Stimulated activated CD4-positive, alpha-beta T cell treated with anti-CD3 and anti-CD28 coated beads, Interleukin-1b, Interleukin-23, amount 100 ng/mL, for 24 hours (primary cell): ENCODE measurements around the gene RNF41.
"Not testable (repeated sequence)": the region's sequence is repeated elsewhere in the genome, so short reads cannot be mapped to it uniquely, and the experiment has no call there.

Experiments used
- DNase-seq, 4 experiments: peaks; one replicate each; pipeline ENCODE4 v3.0.0-alpha.2; 2020; ENCODE audit warnings: low read depth in 4 of 4, low spot score in 1 of 4

Gene RNF41

GRCh38 chr12:56172839-56173238 is 48.9 kb downstream of the RNF41 start:
- DNase-seq, result no peak

GRCh38 chr12:56169229-56169759 is 52.4 kb downstream of the RNF41 start:
- no peak for DNase-seq

DNA sequence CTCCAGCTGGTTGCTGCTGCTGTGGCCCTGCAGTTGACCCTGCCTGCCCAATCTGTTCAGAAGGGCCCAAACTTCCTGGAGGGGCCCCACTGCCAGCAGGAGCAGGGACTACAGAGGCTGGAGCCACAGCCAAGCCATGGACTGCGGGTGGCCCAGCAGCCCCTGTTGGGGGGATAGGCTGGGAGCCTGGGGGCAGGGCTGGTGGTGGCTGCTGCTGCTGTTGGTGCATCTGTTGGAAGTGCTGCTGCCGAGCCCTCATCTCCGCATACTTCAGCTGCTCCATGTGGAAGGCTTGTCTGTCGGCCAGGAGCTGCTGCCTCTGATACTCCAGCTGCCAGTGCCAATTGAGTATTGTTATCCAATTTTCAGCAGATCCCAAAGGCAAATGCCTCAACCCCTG is 56.4 kb downstream of the RNF41 start:
- DNase-seq, result no peak

GRCh38 chr12:56164345-56164729 is 57.4 kb downstream of the RNF41 start:
- DNase-seq, result no peak

DNA sequence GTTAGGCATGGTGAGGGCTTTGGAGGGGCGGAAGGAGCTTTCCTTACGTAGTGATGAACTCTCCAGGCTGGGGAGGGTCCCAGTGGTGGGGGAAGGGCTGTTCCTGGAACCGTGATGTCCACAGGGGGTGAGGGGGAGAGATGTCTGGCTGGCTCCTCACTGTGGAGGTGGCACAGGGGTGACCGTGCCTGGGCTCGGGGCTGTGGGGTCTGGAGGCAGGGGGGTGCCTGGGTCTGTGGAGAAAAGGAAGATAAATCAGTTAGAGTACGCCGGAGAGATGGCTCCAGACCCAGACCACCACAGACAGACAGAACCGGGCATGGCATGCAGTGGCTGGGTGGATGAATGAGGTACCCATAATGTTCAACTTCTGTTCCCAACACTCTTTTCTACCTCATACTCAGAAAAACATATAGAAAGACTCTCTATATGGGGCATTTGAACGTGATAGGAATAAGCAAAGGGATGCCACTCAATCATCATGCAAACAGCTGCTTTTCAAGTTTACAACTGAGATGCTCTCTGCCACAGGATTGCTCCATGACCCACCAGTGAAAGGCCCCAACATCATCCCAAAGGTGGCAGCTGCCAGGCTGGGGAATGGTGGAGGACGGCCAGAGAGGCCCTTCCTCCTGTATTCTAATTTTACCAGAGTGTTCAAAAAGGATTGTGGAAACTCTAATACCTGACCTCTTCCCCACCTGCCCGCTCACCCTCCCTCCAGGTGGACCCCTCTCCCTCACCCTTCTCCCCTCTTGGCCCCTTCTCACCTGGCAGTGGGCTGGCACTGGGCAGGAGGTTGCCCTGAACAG is 58.0 kb downstream of the RNF41 start:
- DNase-seq, result no peak

DNA sequence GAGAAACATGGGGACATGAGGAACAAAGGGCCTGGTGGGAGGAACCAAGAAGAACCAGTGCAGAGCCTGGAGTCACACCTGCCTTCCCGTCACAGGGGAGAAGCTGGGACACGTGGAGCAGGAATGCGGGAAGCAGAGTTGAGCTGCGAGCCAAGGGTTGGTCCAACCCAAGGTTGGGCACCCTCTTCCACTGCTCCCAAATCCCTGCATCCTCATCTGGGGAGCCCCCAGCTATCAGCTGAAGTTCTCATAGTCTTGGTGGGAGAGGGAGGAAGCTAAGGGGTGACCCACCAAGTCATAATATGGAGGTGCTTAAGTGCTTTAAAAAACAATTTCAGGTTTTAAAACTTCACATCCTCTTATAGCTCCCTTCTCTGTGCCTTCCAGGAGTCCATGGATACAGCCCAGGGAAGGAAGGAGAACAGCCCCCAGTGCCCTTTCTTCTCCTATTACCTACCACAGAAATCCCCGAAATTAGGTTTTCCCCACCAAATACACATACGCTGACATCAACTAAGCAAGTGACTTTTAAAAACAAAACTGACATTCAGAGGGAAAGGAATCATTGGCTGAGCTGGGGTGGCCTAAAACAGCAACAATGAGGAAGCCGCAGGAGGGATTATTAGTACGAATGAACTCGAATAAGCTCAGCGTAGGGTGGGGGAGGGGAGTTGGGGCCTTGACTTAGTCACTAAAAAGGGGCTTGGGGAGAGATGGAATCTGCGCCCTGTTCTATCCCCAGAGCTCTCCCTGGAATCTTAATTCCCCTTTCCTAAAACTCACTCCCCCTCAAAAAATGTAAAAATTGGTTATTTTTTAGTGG is 59.0 kb downstream of the RNF41 start:
- DNase-seq, result no peak

DNA sequence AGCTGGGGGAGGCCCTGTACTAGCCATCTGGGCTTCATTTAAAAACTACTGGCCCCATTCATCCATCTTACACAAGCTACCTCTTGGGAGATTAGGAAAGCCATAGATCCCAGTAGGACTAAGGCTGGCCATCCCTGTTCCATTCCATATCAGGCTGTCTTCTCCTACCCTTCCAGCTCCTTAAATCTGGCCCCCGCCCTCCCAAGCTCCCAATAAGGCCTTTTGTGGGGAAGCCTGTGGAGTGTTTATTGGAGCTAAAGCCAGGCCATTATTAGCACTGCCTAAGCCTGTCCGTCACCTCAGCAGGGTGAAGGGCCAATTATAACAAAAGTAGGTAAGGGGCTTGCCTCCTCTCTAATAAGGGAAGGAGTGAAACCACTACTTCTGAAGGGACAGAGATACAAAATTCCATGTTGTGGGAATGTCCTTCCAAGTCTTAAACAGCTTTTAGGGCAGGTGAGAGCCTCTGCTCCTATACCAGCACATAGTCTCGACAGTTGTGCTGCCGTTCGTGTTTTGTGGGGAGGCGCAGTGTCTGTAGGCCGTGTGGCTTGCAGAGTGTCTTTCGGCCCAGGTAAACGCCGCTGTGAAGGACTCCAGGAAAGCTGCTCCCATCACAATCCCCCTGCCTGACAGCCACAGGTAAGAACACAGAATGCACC is 59.9 kb downstream of the RNF41 start:
- no peak for DNase-seq

DNA sequence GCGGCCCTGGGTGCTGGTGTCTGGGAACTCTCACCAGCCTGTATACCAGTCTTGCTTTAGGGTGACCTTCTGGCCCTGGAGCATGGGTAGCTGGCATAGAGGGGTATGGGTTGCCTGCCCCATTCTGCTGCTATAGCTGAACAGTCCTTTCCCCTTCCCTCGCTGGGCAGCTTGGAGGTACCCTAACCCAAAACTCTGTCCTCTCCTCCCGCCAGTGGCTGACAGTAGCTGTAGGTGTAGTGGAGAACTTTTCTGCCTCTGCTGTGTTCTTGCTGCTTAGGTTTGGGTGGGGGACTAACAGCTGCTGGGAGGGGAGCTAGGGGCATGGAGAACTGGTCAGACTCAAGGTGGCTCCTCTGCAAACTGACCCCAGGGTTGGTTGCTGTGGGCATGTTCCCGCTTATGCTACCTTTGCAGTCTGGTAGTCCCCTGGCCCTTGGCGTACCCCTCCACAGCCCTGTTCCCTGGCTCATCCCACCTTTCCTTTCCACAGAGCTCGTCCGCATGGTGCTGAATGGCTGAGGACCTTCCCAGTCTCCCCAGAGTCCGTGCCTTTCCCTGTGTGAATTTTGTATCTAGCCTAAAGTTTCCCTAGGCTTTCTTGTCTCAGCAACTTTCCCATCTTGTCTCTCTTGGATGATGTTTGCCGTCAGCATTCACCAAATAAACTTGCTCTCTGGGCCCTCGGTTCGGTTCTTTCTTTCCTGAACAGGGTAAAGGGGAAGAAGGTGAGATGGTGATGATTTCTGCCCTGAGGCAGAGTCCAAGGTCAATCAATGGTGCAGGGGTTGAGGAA is 60.6 kb downstream of the RNF41 start:
- no peak for DNase-seq

- DNase-seq, result peak in 3 of 4 experiments; percentile 21 to 51 (median 42)
Observed at GRCh38 chr12:56160193-56160763, 61.4 kb downstream of the RNF41 start.

DNA sequence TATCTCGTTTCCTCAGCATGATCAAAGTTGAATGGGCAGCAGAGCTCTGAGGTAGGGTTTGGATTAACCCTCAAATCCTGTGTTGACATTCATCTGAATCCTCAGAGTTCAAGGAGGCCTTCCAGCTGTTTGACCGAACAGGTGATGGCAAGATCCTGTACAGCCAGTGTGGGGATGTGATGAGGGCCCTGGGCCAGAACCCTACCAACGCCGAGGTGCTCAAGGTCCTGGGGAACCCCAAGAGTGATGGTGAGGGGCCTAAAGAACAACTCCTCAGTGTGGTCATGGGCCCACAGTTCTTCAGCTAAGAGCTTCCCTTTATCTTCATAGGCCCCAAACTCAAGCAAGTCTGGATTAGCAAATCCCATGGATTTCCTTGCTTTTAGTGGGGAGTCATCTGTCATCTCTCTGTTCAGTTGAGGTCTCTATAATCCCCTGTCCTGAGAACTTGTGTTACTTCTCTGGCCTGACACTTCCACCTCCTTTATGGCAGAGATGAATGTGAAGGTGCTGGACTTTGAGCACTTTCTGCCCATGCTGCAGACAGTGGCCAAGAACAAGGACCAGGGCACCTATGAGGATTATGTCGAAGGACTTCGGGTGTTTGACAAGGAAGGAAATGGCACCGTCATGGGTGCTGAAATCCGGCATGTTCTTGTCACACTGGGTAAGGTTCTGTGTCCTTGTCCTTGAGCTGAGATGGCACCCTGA is 62.1 kb downstream of the RNF41 start:
- no peak for DNase-seq

DNA sequence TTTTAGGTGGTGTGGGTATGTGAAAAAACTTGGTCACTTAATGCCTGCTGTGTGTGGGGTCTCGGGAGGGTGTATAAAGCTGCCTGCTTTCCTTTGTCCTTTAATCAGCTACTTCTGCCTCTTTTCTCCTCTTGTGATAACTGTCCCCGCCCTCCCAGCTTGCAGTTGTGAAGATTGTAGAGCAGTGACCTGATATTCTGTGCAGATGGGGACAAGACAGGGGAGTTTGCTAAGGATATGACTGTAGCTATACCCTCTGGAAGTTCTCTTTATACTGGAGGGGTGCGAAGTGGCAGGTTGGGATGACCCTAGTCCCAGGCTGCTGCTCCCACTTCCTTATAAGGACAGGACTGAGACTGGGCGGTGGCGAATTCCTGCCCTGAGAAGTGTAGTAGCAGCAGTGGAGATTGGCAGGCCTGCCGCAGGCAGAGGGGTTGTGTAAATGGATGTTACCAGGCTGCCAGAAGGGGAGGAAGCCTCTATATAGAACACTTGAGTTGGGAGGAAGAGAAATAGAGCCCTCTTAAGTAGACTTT is 62.7 kb downstream of the RNF41 start:
- peak in 1 of 4 experiments; percentile 29 for DNase-seq

DNA sequence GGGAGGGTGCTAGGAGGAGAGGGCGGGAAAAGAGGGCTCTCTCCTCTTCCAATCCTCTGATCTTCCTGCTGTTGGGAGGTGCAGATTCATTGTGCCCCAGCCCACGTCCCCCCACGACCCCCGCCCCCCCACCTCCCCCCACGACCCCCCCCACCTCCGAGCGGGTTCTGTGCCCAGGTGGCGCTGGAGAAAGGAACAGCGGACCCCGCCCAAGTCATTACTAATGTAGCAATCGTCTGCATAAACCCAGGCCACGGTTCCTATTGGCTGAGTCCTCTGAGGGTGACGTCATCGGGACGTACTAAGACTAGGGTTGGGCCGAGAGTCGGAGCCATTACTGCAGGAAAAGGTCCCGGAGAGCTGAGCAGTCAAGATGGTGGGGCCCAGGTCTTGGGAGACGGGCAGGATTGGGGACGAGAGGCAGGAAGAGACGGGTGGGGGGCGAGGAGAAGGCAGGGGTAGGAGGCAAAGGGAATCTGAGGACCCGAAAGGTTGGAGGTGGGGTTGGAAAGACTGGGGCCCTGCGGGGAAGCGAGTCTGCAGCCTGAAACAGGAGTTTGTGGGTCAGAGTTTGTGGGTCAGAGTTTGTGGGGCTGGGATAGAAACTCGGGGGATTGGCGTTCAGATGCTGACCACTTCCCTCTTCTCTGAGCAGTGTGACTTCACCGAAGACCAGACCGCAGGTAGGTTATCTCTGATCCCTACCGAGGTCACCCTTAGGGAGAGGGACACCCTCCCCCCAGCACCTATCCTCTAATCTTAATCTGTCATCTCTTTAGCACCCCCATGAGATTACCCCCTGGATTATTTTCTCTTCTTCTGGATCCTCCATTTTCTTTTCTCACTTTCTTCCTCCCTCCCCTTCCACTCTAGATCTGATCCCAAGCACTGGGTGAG is 63.4 kb downstream of the RNF41 start, which contains the start of gene MYL6:
Gene MYL6 (plus strand): TSS at position 331 of the 897 bp plus-strand sequence. CDS start 43 bp downstream, at position 374.
- peak; percentile 79 to 91 (median 90) for DNase-seq

GRCh38 chr12:56157201-56158028 is 64.3 kb downstream of the RNF41 start:
- peak; percentile 19 to 45 (median 30) for DNase-seq

DNA sequence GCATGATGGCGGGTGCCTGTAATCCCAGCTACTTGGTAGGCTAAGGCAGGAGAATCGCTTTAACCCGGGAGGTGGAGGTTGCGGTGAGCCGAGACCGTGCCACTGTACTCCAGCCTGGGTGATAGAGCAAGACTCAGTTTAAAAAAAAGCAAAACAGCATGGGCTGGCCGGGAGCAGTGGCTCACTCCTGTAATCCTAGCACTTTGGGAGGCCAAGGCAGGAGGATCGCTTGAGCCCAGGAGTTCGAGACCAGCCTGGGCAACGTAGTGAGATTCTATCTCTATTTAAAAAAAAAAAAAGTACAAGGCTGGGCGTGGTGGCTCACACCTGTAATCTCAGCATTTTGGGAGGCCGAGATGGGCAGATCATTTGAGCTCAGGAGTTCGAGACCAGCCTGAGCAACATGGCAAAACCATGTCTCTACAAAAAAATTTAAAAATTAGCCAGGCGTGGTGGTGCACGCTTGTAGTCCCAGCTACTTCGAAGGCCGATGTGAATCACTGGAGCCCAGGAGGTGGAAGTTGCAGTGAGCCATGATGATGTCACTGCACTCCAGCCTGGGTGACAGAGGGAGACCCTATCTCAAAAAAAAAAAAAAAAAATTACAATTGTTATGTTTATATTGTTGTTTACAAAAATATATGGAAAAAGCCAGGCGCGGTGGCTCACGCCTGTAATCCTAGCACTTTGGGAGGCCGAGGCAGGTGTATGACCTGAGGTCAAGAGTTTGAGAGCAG is 65.1 kb downstream of the RNF41 start:
- not testable (repeated sequence) for DNase-seq

GRCh38 chr12:56155256-56155845 is 66.4 kb downstream of the RNF41 start:
- DNase-seq, result no peak

GRCh38 chr12:56154818-56155217 is 66.9 kb downstream of the RNF41 start:
- DNase-seq, result no peak
